HCEC 1CT (cell line): ENCODE results near the gene BTK.

Experiments
- DNase-seq: peaks from one replicate; pipeline ENCODE4 v3.0.0-alpha.2; 2017

Gene BTK

DNA sequence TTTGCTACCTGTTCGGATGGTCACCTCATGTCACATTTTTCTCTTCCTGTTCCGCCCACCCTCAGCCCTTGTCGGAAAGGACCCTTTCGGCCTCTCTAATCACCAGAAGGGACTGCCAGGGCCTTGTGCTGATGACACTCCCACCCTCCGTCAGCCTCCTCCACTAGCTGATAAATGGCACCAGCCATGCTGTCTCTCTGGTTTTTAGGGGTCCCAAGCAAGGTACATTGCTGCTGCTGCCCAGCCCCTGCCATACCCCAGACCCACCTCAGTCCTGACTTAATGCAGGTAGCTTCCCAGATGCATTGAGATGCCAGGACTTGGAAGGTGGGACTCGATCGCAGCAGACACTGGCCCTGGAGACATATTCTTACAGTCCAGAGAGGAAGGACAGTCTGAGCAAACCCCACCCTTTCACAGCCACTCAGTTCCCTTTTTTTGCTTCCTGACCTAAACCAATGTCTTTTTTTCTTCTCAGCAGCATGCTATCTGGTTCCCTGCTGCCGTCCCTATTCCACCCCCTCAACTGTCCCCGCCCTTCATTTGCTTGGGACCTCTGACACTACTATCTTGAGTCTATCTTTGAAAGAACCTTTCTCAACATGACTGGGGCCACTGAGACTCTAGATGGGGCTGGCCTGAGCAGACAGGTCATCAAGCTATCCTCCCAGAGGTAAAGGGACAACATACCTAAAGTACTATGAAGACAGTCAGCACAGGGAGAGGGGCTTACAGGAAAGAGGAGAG lies at the start of gene BTK:
Gene BTK, minus strand, starts transcription at position 397 of the 747 bp plus-strand sequence. CDS start 10,907 bp downstream, outside the sequence.
- no peak for DNase-seq

DNA sequence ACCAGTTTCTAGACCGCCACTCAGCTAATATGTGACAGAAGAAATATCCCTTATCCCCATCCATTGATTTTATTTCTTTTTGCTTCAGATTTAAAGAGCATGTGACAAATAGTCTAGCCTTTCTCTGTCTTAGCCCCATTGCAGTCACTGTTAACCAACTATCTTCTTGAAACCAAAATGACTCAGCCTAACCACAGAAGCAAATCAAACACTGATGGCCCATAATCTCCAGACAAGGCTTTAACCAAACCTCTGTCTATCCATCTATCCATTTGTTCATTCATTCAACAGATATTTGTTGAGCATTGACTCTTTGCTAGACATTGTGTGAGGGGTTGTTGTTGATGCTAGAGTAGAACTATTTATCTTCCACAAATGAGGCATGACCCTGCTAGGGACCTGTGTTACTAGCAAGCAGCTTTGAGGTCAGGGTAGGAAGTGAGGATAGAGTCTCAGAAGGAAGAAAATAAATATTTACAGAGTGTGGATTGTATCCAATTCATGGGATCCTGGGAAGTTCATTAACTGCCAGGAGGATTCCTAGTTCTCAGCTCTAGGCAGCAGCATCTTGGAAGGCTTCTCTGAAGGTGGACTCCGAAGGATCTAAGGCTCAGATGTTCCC lies 44.6 kb upstream of the BTK start:
- peak; percentile 61 for DNase-seq

DNA sequence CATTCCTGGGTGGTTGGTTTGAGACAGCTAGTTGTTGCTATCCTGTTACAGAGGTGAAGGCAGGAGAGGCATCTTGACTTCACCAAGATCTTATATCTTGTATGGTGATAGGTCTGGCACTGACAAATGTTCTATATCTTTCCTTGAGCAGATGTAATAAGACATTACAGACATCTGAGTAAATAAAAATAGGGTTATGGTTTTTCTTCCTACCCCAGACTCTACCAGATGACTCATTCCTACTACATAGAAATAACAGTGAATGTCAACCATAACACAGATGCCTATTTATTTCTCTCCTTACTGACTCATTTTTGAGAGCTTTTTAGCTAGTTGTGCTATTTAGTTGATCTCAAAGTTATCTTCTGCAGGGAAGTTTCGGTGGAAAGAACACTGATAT lies 43.9 kb upstream of the BTK start:
- peak; percentile 68 for DNase-seq

- no peak for DNase-seq
Measured at GRCh38 chrX:101427954-101428353, 42.0 kb upstream of the BTK start.

GRCh38 chrX:101419489-101419888 lies 33.5 kb upstream of the BTK start:
- DNase-seq, result no peak

DNA sequence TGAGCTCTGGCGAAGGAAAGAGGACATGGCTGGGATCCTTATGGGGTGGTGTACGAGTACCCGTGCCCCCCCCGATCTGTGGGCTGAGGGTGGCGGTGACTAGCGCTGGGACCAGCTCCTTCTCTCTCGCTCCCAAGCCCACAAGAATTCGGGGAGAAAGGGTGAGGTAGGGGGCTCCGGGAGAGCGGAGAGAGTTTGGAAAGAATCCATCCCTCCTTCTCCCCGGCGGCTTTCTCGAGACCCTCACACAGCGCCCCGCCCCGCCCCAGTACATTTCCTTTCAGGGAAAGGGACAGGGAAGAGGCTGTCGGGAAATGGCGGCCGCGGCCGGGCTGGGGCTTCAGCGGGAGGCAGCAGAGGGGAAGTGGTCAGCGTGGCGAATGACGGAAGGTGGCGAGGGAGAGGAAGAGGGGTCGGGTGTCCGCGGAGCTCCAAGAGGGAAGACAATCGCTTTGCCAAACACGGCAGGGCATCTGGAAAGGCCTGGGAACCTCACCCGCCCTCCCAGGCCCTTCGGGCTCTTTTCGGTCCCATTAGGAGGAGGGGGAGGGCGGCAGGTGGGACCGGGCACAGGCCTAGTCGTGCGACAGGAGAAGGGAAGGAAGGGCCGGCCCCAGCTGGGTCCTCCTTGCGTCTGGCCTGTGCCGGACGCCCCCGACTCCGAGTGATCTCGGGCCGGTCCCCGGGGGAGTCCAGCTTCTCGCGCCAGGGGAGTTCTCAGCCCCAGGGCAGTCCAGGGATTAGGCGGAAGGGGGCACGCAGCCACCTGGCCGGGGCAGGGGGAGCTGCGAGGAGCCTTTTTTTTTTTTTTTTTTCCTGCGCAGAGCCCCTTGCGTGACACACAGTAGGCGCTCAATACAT lies 32.2 kb upstream of the BTK start:
- peak; percentile 41 for DNase-seq

- DNase-seq, result no peak
Measured at GRCh38 chrX:101417190-101417589, 31.2 kb upstream of the BTK start.

DNA sequence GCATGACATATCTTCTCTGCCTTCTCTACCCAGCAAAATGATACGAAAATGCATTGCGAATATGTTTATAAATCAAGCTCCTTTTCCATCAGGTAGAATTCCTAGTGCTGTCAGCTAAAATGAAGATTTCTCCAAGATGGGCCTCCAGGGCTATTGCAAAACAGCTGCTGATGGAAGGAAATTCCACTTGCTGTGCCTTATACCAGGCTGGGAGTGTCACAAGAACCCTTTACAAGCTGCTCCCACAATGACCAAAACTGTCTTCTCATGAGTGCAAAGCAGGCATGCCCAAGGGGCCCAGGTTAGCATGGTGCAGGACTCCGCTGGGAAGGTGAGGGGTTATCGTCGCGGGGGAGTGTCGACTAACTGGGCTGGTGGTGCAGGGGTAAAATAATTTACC lies 30.7 kb upstream of the BTK start:
- no peak for DNase-seq

GRCh38 chrX:101415180-101416145 lies 29.5 kb upstream of the BTK start:
- peak; percentile 58 for DNase-seq

- DNase-seq, result no peak
Measured at GRCh38 chrX:101411984-101412383, 26.0 kb upstream of the BTK start.

GRCh38 chrX:101410461-101410860 lies 24.5 kb upstream of the BTK start:
- DNase-seq, result no peak

- DNase-seq, result no peak
Measured at GRCh38 chrX:101409043-101409442, 23.1 kb upstream of the BTK start.

DNA sequence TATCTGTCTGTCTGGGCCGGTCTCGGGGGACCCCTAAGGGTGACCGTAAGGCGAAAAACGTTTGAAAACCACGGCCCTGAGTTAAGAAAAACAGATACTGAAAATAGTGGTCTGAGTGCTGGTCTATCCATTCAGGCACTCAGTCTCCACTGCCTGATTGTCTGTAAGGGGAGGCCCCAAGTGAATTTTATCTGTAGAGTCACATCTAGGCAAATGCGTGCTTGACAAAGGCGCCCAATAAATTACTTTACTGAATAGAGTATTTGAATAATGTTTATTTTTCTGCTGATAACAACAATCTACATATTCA lies 22.5 kb upstream of the BTK start:
- DNase-seq, result no peak

- peak; percentile 96 for DNase-seq
Measured at GRCh38 chrX:101407748-101408531, 21.9 kb upstream of the BTK start, which contains the start of the genes GLA and HNRNPH2. Gene GLA (minus strand): TSS chrX:101407925. CDS start chrX:101407903, 22 bp downstream. Gene HNRNPH2 (plus strand): TSS chrX:101408222. CDS start chrX:101411989, 3,767 bp downstream.

GRCh38 chrX:101407167-101407747 lies 21.3 kb upstream of the BTK start:
- DNase-seq, result no peak

DNA sequence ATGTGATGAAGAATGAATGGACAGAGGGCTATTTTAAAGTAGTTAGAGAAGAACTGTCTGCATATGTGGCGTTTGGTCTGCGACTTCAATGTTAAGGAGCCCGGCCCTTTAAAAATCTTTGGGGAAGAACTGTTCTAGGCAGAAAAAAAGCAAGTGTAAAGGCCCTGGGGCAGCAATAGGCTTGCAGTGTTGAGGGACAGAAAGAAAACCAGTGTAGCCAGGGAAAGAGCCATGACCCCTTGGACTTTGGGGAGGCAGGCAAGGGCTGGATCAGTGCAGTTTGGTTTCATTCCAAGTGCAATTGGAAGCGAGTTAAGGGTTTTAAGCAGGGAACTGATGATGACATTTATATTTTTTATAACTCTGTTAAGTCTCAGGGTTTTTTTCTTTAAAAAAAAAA lies 13.8 kb upstream of the BTK start:
- DNase-seq, result no peak

DNA sequence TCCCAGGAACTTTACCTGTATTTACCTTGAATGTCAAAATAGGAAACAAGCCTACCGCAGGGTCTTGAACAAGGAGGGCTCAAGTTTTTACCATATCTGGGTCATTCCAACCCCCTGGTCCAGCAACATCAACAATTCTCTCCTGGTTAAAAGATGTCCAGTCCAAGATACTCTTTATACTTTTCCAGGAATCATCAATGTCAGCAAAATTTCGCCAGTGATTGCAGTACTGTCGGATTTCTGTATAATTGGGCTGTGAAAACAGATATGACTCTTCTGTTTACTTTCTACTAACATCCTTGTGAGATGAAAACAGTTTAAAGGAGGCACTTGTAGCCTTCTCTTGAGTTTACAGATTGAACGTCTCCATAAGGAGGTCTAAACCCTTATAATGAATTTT lies 12.7 kb upstream of the BTK start:
- no peak for DNase-seq

DNA sequence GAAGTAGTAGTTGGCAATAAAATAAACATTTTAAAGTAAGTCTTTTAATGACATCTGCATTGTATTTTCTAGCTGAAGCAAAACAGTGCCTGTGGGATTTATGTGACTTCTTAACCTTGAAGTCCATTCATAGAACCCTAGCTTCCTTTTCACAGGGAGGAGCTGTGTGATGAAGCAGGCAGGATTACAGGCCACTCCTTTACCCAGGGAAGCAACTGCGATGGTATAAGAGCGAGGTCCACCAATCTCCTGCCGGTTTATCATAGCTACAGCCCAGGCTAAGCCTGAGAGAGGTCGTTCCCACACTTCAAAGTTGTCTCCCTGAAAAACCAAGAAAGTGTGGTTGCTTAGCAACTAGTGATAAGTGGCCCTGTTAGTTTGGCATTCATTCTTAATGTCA lies 11.8 kb upstream of the BTK start:
- no peak for DNase-seq

GRCh38 chrX:101395789-101396188 lies 9.8 kb upstream of the BTK start:
- DNase-seq, result peak; percentile 17

GRCh38 chrX:101394372-101394771 lies 8.4 kb upstream of the BTK start:
- no peak for DNase-seq
